ENCODE results near the gene RBM39.

DNA sequence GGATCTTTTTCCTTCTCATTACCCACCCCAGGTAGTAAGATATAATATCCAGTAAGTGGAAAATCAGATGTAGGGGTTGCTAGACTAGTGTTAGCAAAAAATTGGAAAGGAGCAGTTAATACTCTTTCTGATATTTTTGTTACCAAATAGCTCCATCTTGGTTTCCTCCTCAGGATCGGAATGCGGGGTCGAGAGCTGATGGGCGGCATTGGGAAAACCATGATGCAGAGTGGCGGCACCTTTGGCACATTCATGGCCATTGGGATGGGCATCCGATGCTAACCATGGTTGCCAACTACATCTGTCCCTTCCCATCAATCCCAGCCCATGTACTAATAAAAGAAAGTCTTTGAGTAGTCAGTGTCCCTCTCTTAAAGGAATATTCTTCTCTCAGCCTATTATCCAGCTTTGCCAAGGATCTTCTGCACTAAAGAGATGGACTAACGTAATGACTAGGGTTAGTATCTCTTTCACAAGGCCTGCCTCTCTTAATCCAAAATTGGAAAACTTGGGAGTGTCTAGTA is 41.4 kb downstream of the RBM39 start:
- TF ChIP-seq, protein P1, sequence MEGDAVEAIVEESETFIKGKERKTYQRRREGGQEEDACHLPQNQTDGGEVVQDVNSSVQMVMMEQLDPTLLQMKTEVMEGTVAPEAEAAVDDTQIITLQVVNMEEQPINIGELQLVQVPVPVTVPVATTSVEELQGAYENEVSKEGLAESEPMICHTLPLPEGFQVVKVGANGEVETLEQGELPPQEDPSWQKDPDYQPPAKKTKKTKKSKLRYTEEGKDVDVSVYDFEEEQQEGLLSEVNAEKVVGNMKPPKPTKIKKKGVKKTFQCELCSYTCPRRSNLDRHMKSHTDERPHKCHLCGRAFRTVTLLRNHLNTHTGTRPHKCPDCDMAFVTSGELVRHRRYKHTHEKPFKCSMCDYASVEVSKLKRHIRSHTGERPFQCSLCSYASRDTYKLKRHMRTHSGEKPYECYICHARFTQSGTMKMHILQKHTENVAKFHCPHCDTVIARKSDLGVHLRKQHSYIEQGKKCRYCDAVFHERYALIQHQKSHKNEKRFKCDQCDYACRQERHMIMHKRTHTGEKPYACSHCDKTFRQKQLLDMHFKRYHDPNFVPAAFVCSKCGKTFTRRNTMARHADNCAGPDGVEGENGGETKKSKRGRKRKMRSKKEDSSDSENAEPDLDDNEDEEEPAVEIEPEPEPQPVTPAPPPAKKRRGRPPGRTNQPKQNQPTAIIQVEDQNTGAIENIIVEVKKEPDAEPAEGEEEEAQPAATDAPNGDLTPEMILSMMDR (conservative IDR thresholded peaks at IDR 0.05; ENCODE audit: low read depth, low read length), result no peak
- TF ChIP-seq EZH2 (IDR thresholded peaks at IDR 0.05; ENCODE audit: low read length, unreplicated experiment), result no peak
